HEK293T (cell line): ENCODE measurements around the gene SMIM29.

Source experiments
- CTCF ChIA-PET: fragments of 350-600 bp; formaldehyde crosslinking; extraction: SDS; loops from one replicate; lab custom pipeline; 2021; ENCODE audit warnings: antibody characterized with exemption, inconsistent platforms; lab: Yijun Ruan, JAX
- POLR2A ChIA-PET: fragments of 350-600 bp; formaldehyde crosslinking; extraction: SDS; loops from one replicate; lab custom pipeline; 2020; ENCODE audit warnings: antibody characterized with exemption, inconsistent platforms; lab: Yijun Ruan, JAX
- DNase-seq: peaks from one replicate; pipeline ENCODE4 v3.0.0; 2012; ENCODE audit warnings: mixed read lengths; ENCODE audit errors: extremely low spot score
- ARNT ChIP-seq: fragments of 450-650 bp; IDR thresholded peaks from 2 replicates; pipeline ENCODE4 v1.6.1; 2017; ENCODE audit warnings: mild to moderate bottlenecking
- BHLHE40 ChIP-seq: fragments of 450-650 bp; IDR thresholded peaks from 2 replicates; pipeline ENCODE4 v1.6.1; 2016; ENCODE audit warnings: mild to moderate bottlenecking, moderate library complexity, borderline replicate concordance
- CTBP1 ChIP-seq: fragments of 450-650 bp; IDR thresholded peaks from 2 replicates; pipeline ENCODE4 v1.6.1; 2016; ENCODE audit warnings: borderline replicate concordance
- ELF4 ChIP-seq: fragments of 450-650 bp; IDR thresholded peaks from 2 replicates; pipeline ENCODE4 v1.6.1; 2017; ENCODE audit warnings: antibody characterized with exemption
- FOXA1 ChIP-seq: fragments of 450-650 bp; IDR thresholded peaks from 2 replicates; pipeline ENCODE4 v1.6.1; 2016; ENCODE audit warnings: mild to moderate bottlenecking
- FOXK2 ChIP-seq: fragments of 450-650 bp; IDR thresholded peaks from 2 replicates; pipeline ENCODE4 v1.6.1; 2016; ENCODE audit warnings: mild to moderate bottlenecking
- FOXM1 ChIP-seq: fragments of 450-650 bp; IDR thresholded peaks from 2 replicates; pipeline ENCODE4 v1.6.1; 2017; ENCODE audit warnings: mild to moderate bottlenecking, borderline replicate concordance
- HDGF ChIP-seq: fragments of 450-650 bp; IDR thresholded peaks from 2 replicates; pipeline ENCODE4 v1.6.1; 2017; ENCODE audit warnings: antibody characterized with exemption, borderline replicate concordance
- L3MBTL2 ChIP-seq: fragments of 450-650 bp; conservative IDR thresholded peaks from 2 replicates; pipeline ENCODE4 v1.6.1; 2016; ENCODE audit warnings: mild to moderate bottlenecking
- LEF1 ChIP-seq: fragments of 450-650 bp; IDR thresholded peaks from 2 replicates; pipeline ENCODE4 v1.6.1; 2017; ENCODE audit warnings: mild to moderate bottlenecking, borderline replicate concordance
- NFRKB ChIP-seq: fragments of 450-650 bp; IDR thresholded peaks from 2 replicates; pipeline ENCODE4 v1.6.1; 2016; ENCODE audit warnings: mild to moderate bottlenecking, moderate library complexity
- PKNOX1 ChIP-seq: fragments of 450-650 bp; IDR thresholded peaks from 2 replicates; pipeline ENCODE4 v1.6.1; 2016
- SP1 ChIP-seq: fragments of 450-650 bp; IDR thresholded peaks from 2 replicates; pipeline ENCODE4 v1.6.1; 2017
- SUZ12 ChIP-seq: fragments of 450-650 bp; IDR thresholded peaks from 2 replicates; pipeline ENCODE4 v1.6.1; 2016; ENCODE audit warnings: mild to moderate bottlenecking
- TARDBP ChIP-seq: fragments of 450-650 bp; IDR thresholded peaks from 2 replicates; pipeline ENCODE4 v1.6.1; 2016
- ZNF384 ChIP-seq: fragments of 450-650 bp; IDR thresholded peaks from 2 replicates; pipeline ENCODE4 v1.6.1; 2016

Gene SMIM29

GRCh38 chr6:34213772-34214171 is 35.0 kb downstream of the SMIM29 start:
- DNase-seq: no peak
- POLR2A ChIA-PET: interaction anchor here (1.0 kb wide), 1 partner anchor 10 kb away, joined by 3 read pairs; no protein-coding TSS in a partner anchor
- CTCF ChIA-PET: no interaction called here
- TF ChIP-seq ELF4 (no peak), LEF1 (no peak)

- DNase-seq: no peak
- no peak for TF ChIP-seq FOXK2
- no peak for TF ChIP-seq TARDBP
- no peak for TF ChIP-seq SP1
- no peak for TF ChIP-seq ELF4
- TF ChIP-seq L3MBTL2: no peak
- no peak for TF ChIP-seq LEF1
- no peak for TF ChIP-seq PKNOX1
- TF ChIP-seq HDGF: no peak
- TF ChIP-seq FOXM1: no peak
- TF ChIP-seq ZNF384: no peak
- CTCF ChIA-PET: interaction anchor here (1.6 kb wide), 1 partner anchor 12 kb away, joined by 4 read pairs; no protein-coding TSS in a partner anchor
- POLR2A ChIA-PET: no interaction called here
These were observed 40.9 kb downstream of the SMIM29 start for GRCh38 chr6:34207695-34208443.

- CTCF ChIA-PET: interaction anchor here (1.6 kb wide), 1 partner anchor 11 kb away, joined by 4 read pairs; no protein-coding TSS in a partner anchor
- POLR2A ChIA-PET: no interaction called here
- TF ChIP-seq NFRKB (no peak), SUZ12 (no peak)
- no peak for DNase-seq
These were observed 42.1 kb downstream of the SMIM29 start for GRCh38 chr6:34206726-34207125.

- POLR2A ChIA-PET: interaction anchor here (0.7 kb wide), 1 partner anchor 31 kb away, joined by 3 read pairs; the partner anchor contains the start of gene HMGA1
- CTCF ChIA-PET: interaction anchor here (2.0 kb wide), 1 partner anchor 10 kb away, joined by 10 read pairs; no protein-coding TSS in a partner anchor
- no peak for DNase-seq
- TF ChIP-seq BHLHE40: no peak
- no peak for TF ChIP-seq CTBP1
- no peak for TF ChIP-seq HDGF
- TF ChIP-seq PKNOX1: no peak
- no peak for TF ChIP-seq FOXK2
- TF ChIP-seq SUZ12: no peak
- no peak for TF ChIP-seq L3MBTL2
- TF ChIP-seq NFRKB: no peak
- no peak for TF ChIP-seq TARDBP
- no peak for TF ChIP-seq FOXM1
These were observed 42.9 kb downstream of the SMIM29 start for GRCh38 chr6:34205916-34206315.

- CTCF ChIA-PET: interaction anchor here (2.0 kb wide), 1 partner anchor 9 kb away, joined by 10 read pairs; no protein-coding TSS in a partner anchor
- POLR2A ChIA-PET: interaction anchor here (0.7 kb wide), 1 partner anchor 31 kb away, joined by 3 read pairs; the partner anchor contains the start of gene HMGA1
- TF ChIP-seq TARDBP (no peak), ARNT (no peak), ZNF384 (no peak), L3MBTL2 (no peak), BHLHE40 (no peak), NFRKB (no peak), SP1 (no peak), HDGF (no peak), CTBP1 (no peak), LEF1 (no peak), FOXM1 (no peak), PKNOX1 (no peak), ELF4 (no peak), FOXA1 (no peak)
- DNase-seq: no peak
These were observed 43.3 kb downstream of the SMIM29 start for GRCh38 chr6:34205466-34205865.

GRCh38 chr6:34204693-34205092 is 44.1 kb downstream of the SMIM29 start:
- no peak for TF ChIP-seq SUZ12
- no peak for TF ChIP-seq ZNF384
- TF ChIP-seq L3MBTL2: no peak
- TF ChIP-seq PKNOX1: no peak
- CTCF ChIA-PET: interaction anchor here (2.0 kb wide), 1 partner anchor 9 kb away, joined by 10 read pairs; no protein-coding TSS in a partner anchor
- no peak for DNase-seq
- POLR2A ChIA-PET: no interaction called here
